Kidney (tissue), 14 donors: ENCODE measurements around the gene PTPRF. TPM values are rescaled to one million over a fixed set of nuclear protein-coding genes. Genes with fewer than 3 reads are reported as not detected.
"Not testable (repeated sequence)": the region's sequence is repeated elsewhere in the genome, so short reads cannot be mapped to it uniquely, and the experiment has no call there.

ENCODE experiments used
- DNase-seq, 5 donors: peaks; one replicate each; pipeline ENCODE4 v3.0.0-alpha.2; 2013 to 2020
- FAIRE-seq: peaks from 2 replicates; lab custom pipeline; 2012; peaks lifted over from hg19 to GRCh38; lab: Jason Lieb, UNC
- H3K27ac ChIP-seq, 2 donors: one replicate each; pipeline ENCODE4 v1.7.0; 2013; ENCODE audit warnings: low read depth in 2 of 2, low read length in 2 of 2, inconsistent platforms in 1 of 2
- H3K27me3 ChIP-seq: one replicate; pipeline ENCODE4 v1.7.1; 2013; ENCODE audit warnings: low read length, inconsistent platforms; ENCODE audit not compliant: control insufficient read depth, insufficient read depth
- H3K36me3 ChIP-seq, 3 donors: one replicate each; pipeline versions ENCODE4 v1.7.0 to v1.7.1; 2013; ENCODE audit warnings: low read length in 3 of 3, control low read depth in 1 of 3, inconsistent platforms in 1 of 3; ENCODE audit not compliant: insufficient read depth in 3 of 3, control insufficient read depth in 2 of 3
- H3K4me1 ChIP-seq, 3 donors: one replicate each; pipeline versions ENCODE4 v1.7.0 to v1.7.1; 2013; ENCODE audit warnings: low read length in 3 of 3, inconsistent platforms in 1 of 3, low read depth in 1 of 3; ENCODE audit not compliant: control insufficient read depth in 2 of 3, insufficient read depth in 2 of 3
- H3K4me3 ChIP-seq, 3 donors: one replicate each; pipeline versions ENCODE4 v1.7.0 to v1.8.1; 2013; ENCODE audit warnings: low read length in 3 of 3, control low read depth in 1 of 3, inconsistent platforms in 1 of 3
- H3K9ac ChIP-seq, 3 donors: one replicate each; pipeline versions ENCODE4 v1.7.0 to v1.7.1; 2013; ENCODE audit warnings: low read length in 3 of 3, control low read depth in 1 of 3, inconsistent platforms in 1 of 3
- H3K9me3 ChIP-seq, 3 donors: one replicate each; pipeline versions ENCODE4 v1.7.0 to v1.7.1; 2013; ENCODE audit warnings: low read length in 3 of 3, control low read depth in 1 of 3, inconsistent platforms in 1 of 3; ENCODE audit not compliant: control insufficient read depth in 2 of 3, insufficient read depth in 1 of 3
- intact Hi-C: fragments of 100-400 bp; cut with DNase I; formaldehyde crosslinking; loops from one replicate; pipeline ENCODE4 v1.11.1; 2022
- polyA plus RNA-seq: library from polyadenylated mRNA; stranded (reverse); fragments of 350-450 nt; fragmentation: Illumina TruSeq; extraction: RNeasy Lipid Tissue Mini Kit (QIAGEN cat#74804); gene quantifications from one replicate; pipeline ENCODE4 v1.2.3, GENCODE V29; 2014; ENCODE audit warnings: low read depth, low replicate concordance; ENCODE audit not compliant: insufficient read depth
- total RNA-seq: library from RNA; stranded (reverse); fragmentation: NEBNext Ultra II Directional; extraction: Animal tissue kit (Norgen Biotek cat#: 25700); gene quantifications from one replicate; pipeline ENCODE4 v1.2.1, GENCODE V29; 2021
- TF ChIP-seq, protein P1 (sequence below): IDR thresholded peaks from 3 replicates; pipeline ENCODE4 v1.5.1; 2012; ENCODE audit warnings: mild to moderate bottlenecking, moderate library complexity, borderline replicate concordance; ENCODE audit not compliant: insufficient read depth; ENCODE audit errors: extremely low read depth
- donor health status: control.
- donor health status: control.
- donor health status: control.
- donor health status: control.
- donor health status: control.
- donor health status: DM: yes; HTN: yes; CAD: no.
- donor health status: Normal renal cell carcinoma (clear cell type).

The PTPRF gene
- total and polyA plus RNA-seq, 2 donors from 2014 or later, result 39.5 to 197 TPM

GRCh38 chr1:43634721-43635120, 104.0 kb downstream of the PTPRF start:
- Histone ChIP-seq H3K4me1 (no peaks in the 10 kb centered on the region), H3K27ac (no peak overlapping the region), H3K4me3 (no peak overlapping the region), H3K9ac (no peak overlapping the region), H3K27me3 (no peaks in the 10 kb centered on the region), H3K36me3 (no peaks in the 10 kb centered on the region), H3K9me3 (no peaks in the 10 kb centered on the region)
- intact Hi-C loops, result no loop called here
- DNase-seq (peak in 1 of 5 donors; percentile 24), FAIRE-seq (no peak)
- TF ChIP-seq, protein P1, sequence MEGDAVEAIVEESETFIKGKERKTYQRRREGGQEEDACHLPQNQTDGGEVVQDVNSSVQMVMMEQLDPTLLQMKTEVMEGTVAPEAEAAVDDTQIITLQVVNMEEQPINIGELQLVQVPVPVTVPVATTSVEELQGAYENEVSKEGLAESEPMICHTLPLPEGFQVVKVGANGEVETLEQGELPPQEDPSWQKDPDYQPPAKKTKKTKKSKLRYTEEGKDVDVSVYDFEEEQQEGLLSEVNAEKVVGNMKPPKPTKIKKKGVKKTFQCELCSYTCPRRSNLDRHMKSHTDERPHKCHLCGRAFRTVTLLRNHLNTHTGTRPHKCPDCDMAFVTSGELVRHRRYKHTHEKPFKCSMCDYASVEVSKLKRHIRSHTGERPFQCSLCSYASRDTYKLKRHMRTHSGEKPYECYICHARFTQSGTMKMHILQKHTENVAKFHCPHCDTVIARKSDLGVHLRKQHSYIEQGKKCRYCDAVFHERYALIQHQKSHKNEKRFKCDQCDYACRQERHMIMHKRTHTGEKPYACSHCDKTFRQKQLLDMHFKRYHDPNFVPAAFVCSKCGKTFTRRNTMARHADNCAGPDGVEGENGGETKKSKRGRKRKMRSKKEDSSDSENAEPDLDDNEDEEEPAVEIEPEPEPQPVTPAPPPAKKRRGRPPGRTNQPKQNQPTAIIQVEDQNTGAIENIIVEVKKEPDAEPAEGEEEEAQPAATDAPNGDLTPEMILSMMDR, result no peak

- intact Hi-C loops, result no loop called here
- FAIRE-seq, result no peak
- H3K9ac ChIP-seq, result no peak overlapping the region
- DNase-seq, result peak in 1 of 5 donors; percentile 3
- no peaks in the 10 kb centered on the region for H3K4me1 ChIP-seq
- H3K36me3 ChIP-seq, result no peaks in the 10 kb centered on the region
- H3K27ac ChIP-seq, result no peak overlapping the region
- no peak overlapping the region for H3K4me3 ChIP-seq
- H3K27me3 ChIP-seq, result no peaks in the 10 kb centered on the region
- no peaks in the 10 kb centered on the region for H3K9me3 ChIP-seq
- TF ChIP-seq, protein P1, result no peak
Measured at GRCh38 chr1:43636006-43636641, 105.4 kb downstream of the PTPRF start.

DNA sequence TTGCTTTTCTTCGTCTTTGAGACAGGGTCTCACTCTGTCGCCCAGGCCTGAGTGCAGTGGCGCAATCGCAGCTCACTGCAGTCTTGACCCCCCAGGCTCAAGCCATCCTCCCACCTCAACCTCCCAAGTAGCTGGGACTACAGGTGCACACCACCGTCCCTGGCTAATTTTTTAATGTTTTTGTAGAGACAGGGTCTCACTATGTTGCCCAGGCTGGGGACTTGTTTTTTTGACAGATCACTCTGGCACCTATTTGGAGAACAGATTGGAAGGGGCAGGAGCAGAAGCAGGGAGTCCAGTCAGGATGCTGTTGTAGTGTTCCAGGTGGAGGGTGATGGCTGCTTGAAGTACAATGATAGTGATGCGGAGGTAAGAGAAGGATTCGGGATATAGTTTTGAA, 106.6 kb downstream of the PTPRF start:
- Histone ChIP-seq H3K9ac (no peak overlapping the region), H3K4me3 (no peak overlapping the region), H3K4me1 (no peaks in the 10 kb centered on the region), H3K36me3 (no peaks in the 10 kb centered on the region), H3K27ac (no peak overlapping the region), H3K27me3 (no peaks in the 10 kb centered on the region), H3K9me3 (no peaks in the 10 kb centered on the region)
- TF ChIP-seq, protein P1, result no peak
- FAIRE-seq (no peak), DNase-seq (no peak)
- intact Hi-C loops, result no loop called here

DNA sequence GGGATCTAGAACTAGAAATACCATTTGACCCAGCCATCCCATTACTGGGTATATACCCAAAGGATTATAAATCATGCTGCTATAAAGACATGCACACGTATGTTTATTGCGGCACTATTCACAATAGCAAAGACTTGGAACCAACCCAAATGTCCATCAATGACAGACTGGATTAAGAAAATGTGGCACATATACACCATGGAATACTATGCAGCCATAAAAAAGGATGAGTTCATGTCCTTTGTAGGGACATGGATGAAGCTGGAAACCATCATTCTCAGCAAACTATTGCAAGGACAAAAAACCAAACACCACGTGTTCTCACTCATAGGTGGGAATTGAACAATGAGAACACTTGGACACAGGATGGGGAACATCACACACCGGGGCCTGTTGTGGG, 107.7 kb downstream of the PTPRF start:
- H3K9me3 ChIP-seq, H3K27me3 ChIP-seq, H3K4me3 ChIP-seq, H3K36me3 ChIP-seq, intact Hi-C loops, H3K27ac ChIP-seq, H3K9ac ChIP-seq, H3K4me1 ChIP-seq, FAIRE-seq, DNase-seq: not testable (repeated sequence)
